Transverse colon (tissue), 4 donors: ENCODE results near the gene RASAL2. TPM values are rescaled to one million over a fixed set of nuclear protein-coding genes. Genes with fewer than 3 reads are reported as not detected.
"Not testable (repeated sequence)": the region's sequence is repeated elsewhere in the genome, so short reads cannot be mapped to it uniquely, and the experiment has no call there.

ENCODE experiments used
- DNase-seq: peaks from one replicate; pipeline ENCODE4 v3.0.0-alpha.2; 2019
- H3K27ac ChIP-seq, 4 donors: fragments of 200-600 bp; sonication (generic); 2 replicates each; pipeline ENCODE4 v1.5.1; 2016 to 2018; ENCODE audit warnings: inconsistent platforms in 4 of 4
- H3K27me3 ChIP-seq: fragments of 200-600 bp; sonication (generic); 2 replicates; pipeline ENCODE4 v1.5.1; 2017; ENCODE audit warnings: inconsistent platforms
- H3K36me3 ChIP-seq, 4 donors: fragments of 200-600 bp; sonication (generic); 2 replicates each; pipeline ENCODE4 v1.5.1; 2017 to 2019; ENCODE audit warnings: inconsistent platforms in 4 of 4
- H3K4me1 ChIP-seq, 4 donors: fragments of 200-600 bp; sonication (generic); 2 replicates each; pipeline ENCODE4 v1.5.1; 2017 to 2020; ENCODE audit warnings: inconsistent platforms in 4 of 4
- H3K4me3 ChIP-seq, 4 donors: fragments of 200-600 bp; sonication (generic); 1 replicate in 1 of 4; 2 replicates in 3 of 4; pipeline versions ENCODE4 v1.5.1 to v1.6.1; 2017 to 2019; ENCODE audit warnings: inconsistent platforms in 4 of 4
- H3K9me3 ChIP-seq, 2 donors: fragments of 200-600 bp; sonication (generic); 2 replicates each; pipeline ENCODE4 v1.5.1; 2017 to 2019; ENCODE audit warnings: inconsistent platforms in 2 of 2
- CTCF ChIP-seq, 5 experiments: fragments of 200-600 bp in 3 of 5; fragments of 450-650 bp in 2 of 5; sonication (generic) in 3 of 5; IDR thresholded peaks; 1 replicate in 2 of 5; 2 replicates in 3 of 5; pipeline ENCODE4 v1.5.1; 2016 to 2017; ENCODE audit warnings: antibody characterized with exemption in 5 of 5, inconsistent platforms in 3 of 5, mild to moderate bottlenecking in 2 of 5, moderate library complexity in 1 of 5
- EP300 ChIP-seq: sonication (generic); formaldehyde crosslinking; IDR thresholded peaks from one replicate; pipeline ENCODE4 v1.6.1; 2017; ENCODE audit warnings: antibody characterized with exemption, low read depth
- POLR2A ChIP-seq: fragments of 450-650 bp; IDR thresholded peaks from one replicate; pipeline ENCODE4 v1.6.1; 2016; ENCODE audit warnings: antibody characterized with exemption, mild to moderate bottlenecking, moderate library complexity
- POLR2AphosphoS5 ChIP-seq, 3 donors: sonication (generic); formaldehyde crosslinking; IDR thresholded peaks; one replicate each; pipeline ENCODE4 v1.6.1; 2016; ENCODE audit warnings: antibody characterized with exemption in 3 of 3
- WGBS, 2 donors: methylation state at CpG; one replicate each; pipeline ENCODE4 v1.1.5; 2018; ENCODE audit warnings: low coverage in 1 of 2; 5-methylcytosine and 5-hydroxymethylcytosine counted together
- in situ Hi-C, 4 donors: fragments of 200-750 bp; cut with MboI; loops; one replicate each; pipeline versions ENCODE4 v1.15.0 to v1.15.1; 2017; ENCODE audit warnings: low sequenced_read_pairs in 3 of 4, low pct_ligation_motif_present in 1 of 4, low pct_unique_long_range_greater_than_20kb in 1 of 4
- intact Hi-C: fragments of 100-400 bp; cut with DNase I; formaldehyde crosslinking; loops from one replicate; pipeline ENCODE4 v1.15.1; 2023; ENCODE audit warnings: low total_unique reads
- total RNA-seq, 4 donors: library from RNA; depleted of rRNA; stranded (reverse); fragments of >200 nt; gene quantifications; one replicate each; pipeline ENCODE4 v1.1.0, GENCODE V29; 2016

RASAL2 gene
- total RNA-seq, 4 donors from 2014 or later = 13.1 to 26.1 (median 19.8) TPM

- Histone ChIP-seq H3K4me3 (no peak overlapping the region), H3K27me3 (no peaks in the 10 kb centered on the region), H3K27ac (peak overlapping the region in 3 of 4 donors; percentile 38 to 67 (median 49)), H3K36me3 (no peaks in the 10 kb centered on the region), H3K4me1 (peaks cover 7 to 43% (median 16%) of the 10 kb centered on the region in 4 donors), H3K9me3 (no peaks in the 10 kb centered on the region)
- intact Hi-C loops = no loop called here
- in situ Hi-C loops = no loop called here
- no peak for DNase-seq
- TF ChIP-seq POLR2A = no peak
- TF ChIP-seq CTCF (IDR thresholded peaks at IDR 0.05) = peak; percentile 29 to 66 (median 49)
- no peak for TF ChIP-seq POLR2AphosphoS5 (IDR thresholded peaks at IDR 0.05)
- no peak for TF ChIP-seq EP300
- 28 to 33% methylated on average over 5 of the region's 5 CpGs for WGBS, 2 donors
Measured at GRCh38 chr1:178344513-178345091, 250.7 kb downstream of the RASAL2 start.

- Histone ChIP-seq H3K4me3 (no peak overlapping the region), H3K27ac (peak overlapping the region in 2 of 4 donors; percentile 38 to 49), H3K9me3 (no peaks in the 10 kb centered on the region), H3K4me1 (peaks cover 7 to 43% (median 16%) of the 10 kb centered on the region in 4 donors), H3K27me3 (no peaks in the 10 kb centered on the region), H3K36me3 (no peaks in the 10 kb centered on the region)
- no peak for DNase-seq
- no peak for TF ChIP-seq POLR2A
- no peak for TF ChIP-seq POLR2AphosphoS5 (IDR thresholded peaks at IDR 0.05)
- no peak for TF ChIP-seq CTCF (IDR thresholded peaks at IDR 0.05)
- TF ChIP-seq EP300 = no peak
- intact Hi-C loops = no loop called here
- in situ Hi-C loops = no loop called here
- 60 to 78% methylated on average over 4 of the region's 4 CpGs for WGBS, 2 donors
Measured at GRCh38 chr1:178345238-178345637, 251.3 kb downstream of the RASAL2 start.

- H3K27ac ChIP-seq = no peak overlapping the region
- in situ Hi-C loops (no loop called here), intact Hi-C loops (no loop called here)
- peaks cover 7 to 39% (median 15%) of the 10 kb centered on the region in 4 donors for H3K4me1 ChIP-seq
- no peaks in the 10 kb centered on the region for H3K27me3 ChIP-seq
- DNase-seq = no peak
- H3K4me3 ChIP-seq = no peak overlapping the region
- no peak for TF ChIP-seq CTCF (IDR thresholded peaks at IDR 0.05)
- no peak for TF ChIP-seq POLR2AphosphoS5 (IDR thresholded peaks at IDR 0.05)
- TF ChIP-seq POLR2A = no peak
- no peak for TF ChIP-seq EP300
- no peaks in the 10 kb centered on the region for H3K36me3 ChIP-seq
- H3K9me3 ChIP-seq = no peaks in the 10 kb centered on the region
- WGBS, 2 donors = 62 to 80% methylated on average over 1 of the region's 1 CpG
Measured at GRCh38 chr1:178345807-178346206, 251.9 kb downstream of the RASAL2 start.

- intact Hi-C loops (no loop called here), in situ Hi-C loops (no loop called here)
- peaks cover 7 to 12% of the 10 kb centered on the region in 2 donors for H3K9me3 ChIP-seq
- WGBS, 2 donors = 63 to 71% methylated on average over 3 of the region's 3 CpGs
- H3K27me3 ChIP-seq = no peaks in the 10 kb centered on the region
- no peak overlapping the region for H3K27ac ChIP-seq
- TF ChIP-seq EP300 = no peak
- TF ChIP-seq CTCF (IDR thresholded peaks at IDR 0.05) = no peak
- no peak for TF ChIP-seq POLR2AphosphoS5 (IDR thresholded peaks at IDR 0.05)
- TF ChIP-seq POLR2A = no peak
- H3K4me1 ChIP-seq = peaks cover 0 to 7% (median 3%) of the 10 kb centered on the region in 4 donors
- DNase-seq = no peak
- H3K4me3 ChIP-seq = no peak overlapping the region
- no peaks in the 10 kb centered on the region for H3K36me3 ChIP-seq
Measured at GRCh38 chr1:178349801-178350200, 255.9 kb downstream of the RASAL2 start.

GRCh38 chr1:178351911-178352310 is 258.0 kb downstream of the RASAL2 start:
- H3K27ac ChIP-seq, DNase-seq, intact Hi-C loops, H3K27me3 ChIP-seq, H3K4me1 ChIP-seq, H3K36me3 ChIP-seq, in situ Hi-C loops, H3K4me3 ChIP-seq: not testable (repeated sequence)
- 63 to 69% methylated on average over 1 of the region's 1 CpG for WGBS, 2 donors
- H3K9me3 ChIP-seq = peaks cover 7 to 12% of the 10 kb centered on the region in 2 donors
